NCI-H146 (cell line): Measurements from ENCODE around the gene ALOX15B.
A peak's percentile ranks its signal among the peaks of the same experiment; 100 is the strongest.

ENCODE experiments used
- DNase-seq: peaks from one replicate; lab custom pipeline; 2025; lab: John Stamatoyannopoulos, UW

Gene ALOX15B, protein sequence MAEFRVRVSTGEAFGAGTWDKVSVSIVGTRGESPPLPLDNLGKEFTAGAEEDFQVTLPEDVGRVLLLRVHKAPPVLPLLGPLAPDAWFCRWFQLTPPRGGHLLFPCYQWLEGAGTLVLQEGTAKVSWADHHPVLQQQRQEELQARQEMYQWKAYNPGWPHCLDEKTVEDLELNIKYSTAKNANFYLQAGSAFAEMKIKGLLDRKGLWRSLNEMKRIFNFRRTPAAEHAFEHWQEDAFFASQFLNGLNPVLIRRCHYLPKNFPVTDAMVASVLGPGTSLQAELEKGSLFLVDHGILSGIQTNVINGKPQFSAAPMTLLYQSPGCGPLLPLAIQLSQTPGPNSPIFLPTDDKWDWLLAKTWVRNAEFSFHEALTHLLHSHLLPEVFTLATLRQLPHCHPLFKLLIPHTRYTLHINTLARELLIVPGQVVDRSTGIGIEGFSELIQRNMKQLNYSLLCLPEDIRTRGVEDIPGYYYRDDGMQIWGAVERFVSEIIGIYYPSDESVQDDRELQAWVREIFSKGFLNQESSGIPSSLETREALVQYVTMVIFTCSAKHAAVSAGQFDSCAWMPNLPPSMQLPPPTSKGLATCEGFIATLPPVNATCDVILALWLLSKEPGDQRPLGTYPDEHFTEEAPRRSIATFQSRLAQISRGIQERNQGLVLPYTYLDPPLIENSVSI

DNA sequence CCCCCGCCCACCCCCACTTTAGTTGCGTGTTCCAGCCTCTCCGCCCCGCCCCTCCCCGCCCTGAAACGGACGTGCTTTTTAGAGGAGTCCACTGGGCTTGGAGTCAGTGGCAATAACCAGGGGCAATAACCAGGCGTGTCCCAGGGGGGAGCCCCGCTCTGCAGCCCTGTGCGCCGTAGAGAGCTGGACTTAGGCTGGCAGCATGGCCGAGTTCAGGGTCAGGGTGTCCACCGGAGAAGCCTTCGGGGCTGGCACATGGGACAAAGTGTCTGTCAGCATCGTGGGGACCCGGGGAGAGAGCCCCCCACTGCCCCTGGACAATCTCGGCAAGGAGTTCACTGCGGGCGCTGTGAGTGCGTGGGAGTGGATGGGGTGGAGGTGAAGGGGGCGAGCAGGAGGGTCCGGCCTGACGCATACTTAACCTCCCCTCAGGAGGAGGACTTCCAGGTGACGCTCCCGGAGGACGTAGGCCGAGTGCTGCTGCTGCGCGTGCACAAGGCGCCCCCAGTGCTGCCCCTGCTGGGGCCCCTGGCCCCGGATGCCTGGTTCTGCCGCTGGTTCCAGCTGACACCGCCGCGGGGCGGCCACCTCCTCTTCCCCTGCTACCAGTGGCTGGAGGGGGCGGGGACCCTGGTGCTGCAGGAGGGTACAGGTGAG is at the start of gene ALOX15B:
TSS of gene ALOX15B (plus strand) at position 106 of the 657 bp plus-strand sequence. CDS start at position 203, 97 bp downstream.
- DNase-seq: no peak

DNA sequence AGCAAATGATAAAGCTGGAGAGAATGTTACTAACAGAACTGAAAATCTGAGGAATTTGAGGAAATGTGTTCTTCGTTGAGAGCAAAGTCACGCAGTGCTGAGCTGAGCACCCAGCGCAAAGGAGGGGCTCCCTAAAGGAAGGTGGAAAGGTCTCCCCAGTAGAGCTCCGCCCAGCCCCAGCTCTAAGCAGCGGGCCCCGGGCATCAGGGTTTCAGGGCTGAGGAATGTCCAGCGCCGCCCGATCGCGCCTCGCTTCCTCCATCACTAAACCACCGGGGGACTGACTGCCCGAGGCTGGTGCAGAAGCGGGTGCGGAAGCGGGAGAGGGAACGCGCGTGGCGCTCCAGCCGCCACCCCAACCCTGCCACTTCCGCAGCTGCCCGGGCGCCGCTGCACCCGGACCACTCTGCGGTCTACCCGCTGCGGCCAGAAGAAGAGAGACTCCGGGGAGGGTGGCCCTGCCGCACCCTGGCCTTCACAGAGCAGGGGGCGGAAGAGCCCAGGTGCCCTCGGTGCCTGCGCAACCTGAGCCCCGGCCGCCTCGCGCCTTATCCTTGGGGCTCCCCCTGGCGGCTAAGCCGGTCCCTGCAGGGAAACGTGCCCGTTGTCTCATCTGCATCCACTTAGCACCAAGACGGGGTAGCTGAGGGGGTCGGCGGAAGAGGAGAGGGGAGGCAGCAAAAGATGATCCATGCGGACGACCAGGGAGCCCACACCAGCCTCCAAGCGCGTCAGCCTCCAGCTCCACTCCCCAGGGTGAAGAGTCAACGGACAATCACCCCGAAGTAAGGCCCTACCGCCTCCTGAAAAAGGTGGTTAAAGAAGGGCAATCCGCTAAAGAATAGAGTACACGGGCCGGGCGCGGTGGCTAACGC is 48.8 kb upstream of the ALOX15B start:
- DNase-seq: peak; percentile 77

DNA sequence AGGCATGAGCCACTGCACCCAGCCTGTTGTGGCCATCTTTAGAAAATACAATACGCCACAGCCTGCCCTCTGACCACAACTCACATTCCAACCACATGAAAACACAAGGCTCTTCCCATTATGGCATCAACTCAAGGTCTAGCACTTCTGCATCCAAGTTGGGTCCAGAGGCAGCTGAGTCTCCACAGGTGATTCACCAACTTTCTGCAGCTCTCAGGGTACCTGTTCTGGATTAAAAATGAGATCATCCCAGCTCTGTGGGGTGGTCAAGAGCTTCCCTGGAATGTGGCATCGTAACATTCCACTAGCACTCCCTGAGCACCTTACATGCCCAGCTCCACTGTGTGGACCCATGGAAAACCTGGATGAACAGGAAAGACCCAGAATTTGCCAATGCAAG is 46.3 kb upstream of the ALOX15B start:
- DNase-seq: no peak

DNA sequence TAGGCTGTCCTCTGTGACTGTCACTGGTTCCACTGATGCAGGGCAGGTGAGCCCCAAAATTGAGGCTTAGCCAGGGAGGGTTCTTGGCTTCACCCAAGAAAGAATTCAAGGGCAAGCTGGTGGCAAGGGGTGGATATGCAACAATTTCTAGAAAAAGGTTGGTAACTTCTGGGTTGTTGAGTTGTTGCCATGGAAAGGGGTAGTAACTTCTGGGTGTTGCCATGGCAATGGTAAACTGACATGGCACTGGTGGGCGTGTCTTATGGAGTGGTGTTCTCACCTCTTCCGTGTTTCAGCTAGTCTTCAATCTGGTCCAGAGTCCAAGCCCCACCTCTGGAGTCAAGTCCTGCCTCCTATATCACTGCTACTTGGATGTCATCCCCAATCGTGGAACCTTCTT is 45.9 kb upstream of the ALOX15B start:
- DNase-seq: no peak

DNA sequence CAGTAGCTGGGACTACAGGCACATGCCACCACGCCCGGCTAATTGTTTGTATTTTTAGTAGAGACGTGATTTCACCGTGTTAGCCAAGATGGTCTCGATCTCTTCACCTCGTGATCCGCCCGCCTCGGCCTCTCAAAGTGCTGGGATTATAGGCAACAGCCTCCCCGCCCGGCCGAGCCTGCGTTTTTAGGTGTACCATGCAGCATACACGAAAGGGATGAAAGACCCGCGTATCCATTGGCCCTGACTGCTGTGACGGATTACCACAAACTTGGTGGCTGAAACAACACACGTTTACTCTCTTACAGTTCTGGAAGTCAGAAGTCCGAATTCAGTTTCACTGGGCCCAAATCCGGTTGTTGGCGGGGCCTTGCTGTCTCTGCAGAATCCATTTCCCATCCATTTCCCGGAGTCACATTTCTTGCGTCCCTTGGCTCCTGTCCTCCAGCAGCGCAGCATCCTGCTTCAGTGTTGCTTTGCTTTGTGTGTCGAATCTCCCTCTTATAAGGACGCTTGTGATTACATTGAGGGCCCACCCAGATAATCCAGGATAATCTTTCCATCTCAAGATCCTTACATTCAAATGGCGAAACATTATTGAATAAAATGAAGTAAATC is 44.8 kb upstream of the ALOX15B start:
- DNase-seq: no peak

DNA sequence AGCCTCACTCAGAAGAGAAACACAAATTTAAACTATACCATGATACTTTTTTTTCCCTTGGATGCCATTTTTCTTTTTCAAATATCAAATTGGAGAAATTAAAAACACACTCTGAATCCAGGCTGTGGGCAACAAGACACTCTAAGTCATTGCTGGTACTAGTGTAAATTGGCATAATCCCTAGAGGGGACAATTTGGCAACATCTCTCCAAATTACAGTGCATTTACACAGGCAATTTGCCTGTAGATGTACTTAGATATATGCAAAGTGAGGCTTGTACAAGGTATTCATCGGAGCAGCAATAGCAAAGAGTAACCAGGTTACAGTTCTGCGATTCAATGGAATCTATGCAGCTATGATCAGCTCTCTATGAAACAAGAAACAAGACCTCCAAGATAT is 43.1 kb upstream of the ALOX15B start:
- DNase-seq: no peak

DNA sequence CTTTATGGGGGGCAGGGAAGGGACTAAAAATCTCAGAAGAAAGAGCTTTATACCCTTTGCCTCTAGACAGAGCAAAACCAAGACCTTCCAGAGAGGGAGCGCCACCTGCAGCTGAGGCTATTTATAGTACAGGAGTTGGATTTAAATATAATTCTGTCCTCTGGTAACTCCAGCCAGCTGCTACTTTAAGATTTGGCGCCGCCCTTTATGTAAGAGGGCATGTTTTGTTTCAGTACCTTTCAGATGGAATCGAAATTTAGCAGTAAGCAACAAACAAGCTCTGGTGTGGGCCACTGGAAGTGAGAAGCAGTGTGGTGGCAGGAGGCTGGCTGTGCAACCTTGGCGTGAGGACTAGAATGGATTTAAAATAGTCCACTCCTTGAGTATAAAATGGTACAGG is 41.7 kb upstream of the ALOX15B start:
- peak; percentile 27 for DNase-seq

DNA sequence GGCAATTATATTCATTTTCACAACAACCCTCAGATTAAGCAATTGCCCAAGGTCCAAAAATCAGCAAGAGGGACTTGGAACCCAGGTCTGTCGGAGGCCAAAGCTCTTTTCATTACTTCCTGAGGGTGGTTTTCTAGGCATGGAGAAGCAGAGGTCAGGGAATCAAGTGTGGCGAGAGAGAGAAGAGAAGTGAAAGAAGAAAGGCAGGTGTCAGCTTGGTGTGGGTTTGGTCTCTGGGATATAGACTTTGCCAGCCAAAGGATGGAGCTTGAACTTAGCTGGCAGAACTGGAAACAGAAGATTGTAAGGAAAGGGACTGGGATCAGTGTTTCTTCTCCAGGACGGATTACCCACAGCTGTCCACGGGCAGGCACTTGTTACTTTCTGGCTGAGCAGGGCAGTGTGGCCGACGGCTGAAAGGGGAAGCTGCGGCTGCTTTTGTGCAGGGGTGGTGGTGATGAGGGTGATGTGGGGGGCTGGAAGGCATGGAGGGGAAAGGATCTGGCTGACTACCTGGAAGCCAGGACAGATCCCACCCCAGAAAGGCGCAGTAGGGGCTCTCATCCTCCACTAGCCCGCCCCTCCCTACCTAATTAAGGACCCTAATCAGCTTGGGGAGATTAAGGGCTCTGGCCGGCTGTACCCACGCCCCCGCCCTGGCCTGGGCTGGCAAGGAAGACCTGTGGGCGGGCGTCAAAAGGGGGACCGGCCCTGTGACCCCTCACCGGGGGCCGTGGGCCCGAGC is 36.7 kb upstream of the ALOX15B start, which contains the start of gene GUCY2D:
TSS of gene GUCY2D (plus strand) at position 640 of the 745 bp plus-strand sequence. CDS start 433 bp downstream, outside the sequence.
- DNase-seq: no peak

DNA sequence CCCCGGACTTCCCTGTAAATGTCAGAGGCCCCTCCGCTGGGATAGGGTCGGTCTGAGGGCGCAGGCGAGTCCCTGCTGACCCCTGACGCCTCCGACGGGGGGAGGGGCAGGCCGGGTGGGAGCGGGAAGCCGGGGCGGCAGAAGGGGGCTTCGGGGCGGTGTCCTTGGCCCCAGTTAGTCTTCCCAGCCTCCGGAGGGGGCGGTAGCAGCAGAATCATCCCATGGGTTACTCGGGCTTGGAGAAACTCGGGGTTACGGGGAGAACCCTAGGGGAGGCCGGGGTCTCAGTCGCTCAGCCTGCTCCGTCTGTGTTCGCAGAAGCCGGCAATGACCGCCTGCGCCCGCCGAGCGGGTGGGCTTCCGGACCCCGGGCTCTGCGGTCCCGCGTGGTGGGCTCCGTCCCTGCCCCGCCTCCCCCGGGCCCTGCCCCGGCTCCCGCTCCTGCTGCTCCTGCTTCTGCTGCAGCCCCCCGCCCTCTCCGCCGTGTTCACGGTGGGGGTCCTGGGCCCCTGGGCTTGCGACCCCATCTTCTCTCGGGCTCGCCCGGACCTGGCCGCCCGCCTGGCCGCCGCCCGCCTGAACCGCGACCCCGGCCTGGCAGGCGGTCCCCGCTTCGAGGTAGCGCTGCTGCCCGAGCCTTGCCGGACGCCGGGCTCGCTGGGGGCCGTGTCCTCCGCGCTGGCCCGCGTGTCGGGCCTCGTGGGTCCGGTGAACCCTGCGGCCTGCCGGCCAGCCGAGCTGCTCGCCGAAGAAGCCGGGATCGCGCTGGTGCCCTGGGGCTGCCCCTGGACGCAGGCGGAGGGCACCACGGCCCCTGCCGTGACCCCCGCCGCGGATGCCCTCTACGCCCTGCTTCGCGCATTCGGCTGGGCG is 35.9 kb upstream of the ALOX15B start:
- no peak for DNase-seq

DNA sequence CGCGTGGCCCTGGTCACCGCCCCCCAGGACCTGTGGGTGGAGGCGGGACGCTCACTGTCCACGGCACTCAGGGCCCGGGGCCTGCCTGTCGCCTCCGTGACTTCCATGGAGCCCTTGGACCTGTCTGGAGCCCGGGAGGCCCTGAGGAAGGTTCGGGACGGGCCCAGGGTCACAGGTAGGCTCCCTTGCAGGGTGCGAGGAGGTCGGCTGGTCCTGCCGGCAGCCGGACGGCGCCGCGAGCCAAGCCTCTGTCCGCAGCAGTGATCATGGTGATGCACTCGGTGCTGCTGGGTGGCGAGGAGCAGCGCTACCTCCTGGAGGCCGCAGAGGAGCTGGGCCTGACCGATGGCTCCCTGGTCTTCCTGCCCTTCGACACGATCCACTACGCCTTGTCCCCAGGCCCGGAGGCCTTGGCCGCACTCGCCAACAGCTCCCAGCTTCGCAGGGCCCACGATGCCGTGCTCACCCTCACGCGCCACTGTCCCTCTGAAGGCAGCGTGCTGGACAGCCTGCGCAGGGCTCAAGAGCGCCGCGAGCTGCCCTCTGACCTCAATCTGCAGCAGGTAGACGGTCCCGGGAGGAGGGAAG is 35.2 kb upstream of the ALOX15B start:
- no peak for DNase-seq

DNA sequence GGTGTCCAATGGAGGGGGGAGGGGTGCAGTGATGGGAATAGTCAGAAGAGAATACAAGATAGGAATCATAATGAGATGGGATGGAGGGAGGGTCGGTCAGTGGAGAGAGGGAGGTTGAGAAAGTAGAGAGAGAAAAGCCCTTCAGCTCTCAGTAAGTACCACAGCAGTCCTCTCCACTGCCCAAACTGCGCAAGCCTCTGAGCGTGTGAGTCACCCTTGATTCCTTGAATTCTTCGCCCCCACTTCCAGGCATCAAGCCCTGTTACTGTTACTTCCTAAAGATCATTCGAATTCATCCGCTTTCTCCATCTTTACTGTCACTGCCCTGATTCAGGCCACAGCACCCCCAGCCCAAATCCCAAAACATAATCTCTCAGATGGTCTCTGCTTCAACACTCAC is 34.0 kb upstream of the ALOX15B start:
- DNase-seq: no peak

DNA sequence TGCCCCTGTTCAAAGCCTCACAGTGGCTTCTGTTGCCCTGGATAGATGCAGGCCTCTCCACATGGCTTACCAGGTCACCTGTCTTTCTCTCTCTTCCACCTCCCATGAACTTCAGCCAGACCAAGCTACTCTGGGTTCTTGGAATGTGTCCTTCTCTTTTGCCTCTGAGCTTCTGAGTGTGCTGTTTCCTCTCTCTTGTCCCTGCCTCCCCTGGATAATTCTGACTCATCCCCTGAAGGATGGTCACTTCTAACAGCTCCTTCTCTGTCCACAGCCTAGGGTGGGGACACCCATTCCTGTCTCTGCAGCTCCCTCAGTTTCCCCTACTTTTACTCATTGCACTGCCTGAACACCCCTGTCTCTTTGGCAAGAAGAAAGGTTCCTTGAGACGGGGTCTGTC is 33.5 kb upstream of the ALOX15B start:
- DNase-seq: no peak

DNA sequence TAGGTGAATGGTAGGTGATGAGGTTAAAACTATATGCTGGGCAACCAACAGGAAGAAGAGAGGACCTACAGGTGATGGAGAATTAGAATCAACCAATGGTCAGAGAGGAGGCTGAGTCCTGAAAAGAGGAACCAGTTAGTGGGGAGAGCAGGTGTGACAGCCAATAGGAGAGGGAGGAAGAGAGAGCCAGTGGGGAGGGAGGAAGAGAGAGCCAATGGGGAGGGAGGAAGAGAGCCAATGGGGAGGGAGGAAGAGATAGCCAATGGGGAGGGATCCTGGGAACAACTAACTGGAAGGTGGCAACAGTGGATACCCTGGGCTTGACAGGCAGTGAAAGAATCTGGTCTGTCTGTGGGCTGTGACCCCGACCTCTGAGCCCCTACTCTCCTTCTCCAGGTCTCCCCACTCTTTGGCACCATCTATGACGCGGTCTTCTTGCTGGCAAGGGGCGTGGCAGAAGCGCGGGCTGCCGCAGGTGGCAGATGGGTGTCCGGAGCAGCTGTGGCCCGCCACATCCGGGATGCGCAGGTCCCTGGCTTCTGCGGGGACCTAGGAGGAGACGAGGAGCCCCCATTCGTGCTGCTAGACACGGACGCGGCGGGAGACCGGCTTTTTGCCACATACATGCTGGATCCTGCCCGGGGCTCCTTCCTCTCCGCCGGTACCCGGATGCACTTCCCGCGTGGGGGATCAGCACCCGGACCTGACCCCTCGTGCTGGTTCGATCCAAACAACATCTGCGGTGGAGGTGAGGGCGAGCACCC is 32.7 kb upstream of the ALOX15B start:
- DNase-seq: peak; percentile 21

DNA sequence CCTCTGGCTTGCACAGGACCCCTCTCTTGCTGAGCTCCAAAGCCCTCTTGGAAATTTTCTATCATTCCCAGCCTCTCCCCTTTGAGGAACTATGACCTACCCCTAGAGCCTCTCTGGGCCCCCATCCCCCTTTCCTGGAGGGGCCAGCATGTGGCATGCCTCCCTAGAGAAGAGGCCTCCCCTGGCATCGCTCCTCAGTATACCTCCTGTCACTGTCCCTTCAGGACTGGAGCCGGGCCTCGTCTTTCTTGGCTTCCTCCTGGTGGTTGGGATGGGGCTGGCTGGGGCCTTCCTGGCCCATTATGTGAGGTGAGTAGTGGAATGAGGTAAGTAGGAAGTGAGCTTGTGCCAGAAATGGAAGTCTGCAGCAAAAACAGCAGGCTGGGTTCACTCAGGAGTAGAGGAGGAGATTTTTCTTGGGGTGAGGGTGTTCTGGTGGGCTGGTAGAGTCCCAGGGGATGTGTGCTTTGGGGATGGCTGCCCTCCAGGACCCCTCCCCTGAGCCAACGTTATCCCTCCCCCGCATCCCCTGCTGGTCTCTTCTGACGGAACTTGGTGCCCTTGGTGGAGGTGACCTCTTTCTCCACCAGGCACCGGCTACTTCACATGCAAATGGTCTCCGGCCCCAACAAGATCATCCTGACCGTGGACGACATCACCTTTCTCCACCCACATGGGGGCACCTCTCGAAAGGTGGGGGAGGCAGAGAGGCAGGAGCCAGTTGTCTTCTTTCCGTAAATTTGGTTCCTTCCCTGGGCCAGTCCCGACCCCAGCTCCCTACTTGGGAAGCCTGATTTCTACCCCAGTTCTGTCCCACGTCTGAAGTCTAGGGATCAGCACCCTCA is 31.8 kb upstream of the ALOX15B start:
- no peak for DNase-seq

DNA sequence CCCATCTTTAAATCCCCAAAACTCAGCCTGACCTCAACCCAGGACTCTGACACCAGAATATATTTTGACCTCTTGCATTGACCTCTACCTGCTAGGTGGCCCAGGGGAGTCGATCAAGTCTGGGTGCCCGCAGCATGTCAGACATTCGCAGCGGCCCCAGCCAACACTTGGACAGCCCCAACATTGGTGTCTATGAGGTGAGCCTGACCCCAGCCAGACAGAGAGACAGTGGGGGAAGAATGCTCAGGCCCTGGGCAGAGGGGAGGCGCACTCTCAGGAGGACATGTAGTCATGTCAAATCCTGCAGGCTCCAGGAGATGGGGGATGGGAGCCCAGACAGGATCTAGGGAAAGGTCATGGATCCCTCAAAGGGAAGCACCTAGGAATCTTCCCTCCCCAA is 31.0 kb upstream of the ALOX15B start:
- no peak for DNase-seq

DNA sequence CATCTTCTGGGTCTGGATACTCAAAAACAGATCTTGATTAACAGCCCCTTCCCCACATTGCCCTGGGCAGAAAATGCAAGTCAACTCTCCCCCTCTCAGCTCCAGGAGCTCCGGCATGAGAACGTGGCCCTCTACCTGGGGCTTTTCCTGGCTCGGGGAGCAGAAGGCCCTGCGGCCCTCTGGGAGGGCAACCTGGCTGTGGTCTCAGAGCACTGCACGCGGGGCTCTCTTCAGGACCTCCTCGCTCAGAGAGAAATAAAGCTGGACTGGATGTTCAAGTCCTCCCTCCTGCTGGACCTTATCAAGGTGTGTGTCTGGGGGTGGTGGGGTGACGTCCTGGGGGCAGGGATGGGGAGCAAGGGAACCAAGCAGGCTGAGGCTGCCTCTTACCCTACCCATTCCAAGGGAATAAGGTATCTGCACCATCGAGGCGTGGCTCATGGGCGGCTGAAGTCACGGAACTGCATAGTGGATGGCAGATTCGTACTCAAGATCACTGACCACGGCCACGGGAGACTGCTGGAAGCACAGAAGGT is 26.7 kb upstream of the ALOX15B start:
- DNase-seq: no peak

DNA sequence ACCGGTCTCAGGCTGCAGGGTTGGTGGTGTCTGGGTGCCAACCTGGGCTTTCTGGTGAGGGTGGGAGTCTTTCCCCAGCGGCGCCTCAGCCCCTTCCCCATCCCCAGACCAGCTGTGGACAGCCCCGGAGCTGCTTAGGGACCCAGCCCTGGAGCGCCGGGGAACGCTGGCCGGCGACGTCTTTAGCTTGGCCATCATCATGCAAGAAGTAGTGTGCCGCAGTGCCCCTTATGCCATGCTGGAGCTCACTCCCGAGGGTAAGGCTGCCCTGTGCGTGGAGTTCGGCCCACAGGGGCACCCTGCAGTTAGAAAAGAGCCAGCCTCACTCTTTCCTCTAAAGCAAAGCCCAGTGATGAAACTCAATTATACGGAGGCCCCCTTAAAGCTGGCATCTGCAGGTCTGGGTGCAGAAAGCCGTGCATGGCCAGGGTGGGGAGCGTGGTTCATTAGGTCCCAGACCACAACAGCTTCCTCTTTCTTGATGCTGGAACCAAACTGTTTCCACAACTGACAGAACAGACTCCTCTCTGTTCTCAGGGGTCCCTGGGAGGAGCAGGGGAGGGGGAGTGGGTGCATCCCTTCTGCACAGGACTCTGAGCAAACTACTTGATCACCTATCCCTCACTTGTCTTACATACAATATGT is 25.7 kb upstream of the ALOX15B start:
- DNase-seq: no peak
